Stimulated activated CD8-positive, alpha-beta memory T cell treated with anti-CD3 and anti-CD28 coated beads, Interleukin-15, amount 100 ng/mL, for 1 hour (primary cell): ENCODE measurements around the gene TMEFF2.

ENCODE experiments used
- DNase-seq: peaks from one replicate; pipeline ENCODE4 v3.0.0-alpha.2; 2020; ENCODE audit warnings: low read depth

Gene TMEFF2, protein sequence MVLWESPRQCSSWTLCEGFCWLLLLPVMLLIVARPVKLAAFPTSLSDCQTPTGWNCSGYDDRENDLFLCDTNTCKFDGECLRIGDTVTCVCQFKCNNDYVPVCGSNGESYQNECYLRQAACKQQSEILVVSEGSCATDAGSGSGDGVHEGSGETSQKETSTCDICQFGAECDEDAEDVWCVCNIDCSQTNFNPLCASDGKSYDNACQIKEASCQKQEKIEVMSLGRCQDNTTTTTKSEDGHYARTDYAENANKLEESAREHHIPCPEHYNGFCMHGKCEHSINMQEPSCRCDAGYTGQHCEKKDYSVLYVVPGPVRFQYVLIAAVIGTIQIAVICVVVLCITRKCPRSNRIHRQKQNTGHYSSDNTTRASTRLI

DNA sequence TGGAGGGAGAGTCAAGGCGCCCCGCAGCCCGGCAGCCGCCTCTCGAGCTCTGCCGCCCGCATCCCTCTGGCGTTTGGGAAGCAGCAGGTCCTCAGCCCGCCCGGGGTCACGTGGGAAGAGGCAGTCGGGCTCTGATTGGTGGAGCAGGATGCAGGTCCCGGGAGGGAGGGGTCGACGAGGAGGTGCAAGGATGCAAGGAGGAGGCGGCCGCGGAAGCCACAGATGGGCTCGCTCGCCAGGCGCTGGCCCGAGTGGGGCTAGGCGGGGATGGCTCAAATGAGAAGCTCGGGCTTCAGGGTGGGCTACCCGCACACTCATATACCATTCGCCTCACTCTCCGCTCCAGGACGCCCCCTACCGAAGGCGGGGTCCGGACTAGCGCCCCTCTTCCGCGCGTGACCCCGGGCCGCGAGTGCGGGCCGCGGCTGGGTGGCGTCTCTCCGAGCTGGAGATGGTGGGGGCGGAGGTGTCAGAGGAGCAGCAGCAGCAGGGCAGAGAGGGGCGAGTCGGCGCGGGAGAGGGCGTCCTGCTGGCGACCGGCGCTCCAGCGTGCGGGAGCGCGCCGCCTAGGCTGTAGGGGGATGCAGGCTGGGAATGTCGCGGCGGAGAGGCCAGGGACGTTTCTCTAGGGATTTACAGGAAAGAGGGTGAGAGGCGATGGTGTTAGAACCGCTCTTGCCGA, at the start of gene TMEFF2:
TMEFF2 (minus strand) TSS at position 68 of the 682 bp plus-strand sequence. CDS start 409 bp downstream, outside the sequence.
- no peak for DNase-seq

GRCh38 chr2:192243488-192243887, 48.8 kb upstream of the TMEFF2 start:
- DNase-seq, result no peak

DNA sequence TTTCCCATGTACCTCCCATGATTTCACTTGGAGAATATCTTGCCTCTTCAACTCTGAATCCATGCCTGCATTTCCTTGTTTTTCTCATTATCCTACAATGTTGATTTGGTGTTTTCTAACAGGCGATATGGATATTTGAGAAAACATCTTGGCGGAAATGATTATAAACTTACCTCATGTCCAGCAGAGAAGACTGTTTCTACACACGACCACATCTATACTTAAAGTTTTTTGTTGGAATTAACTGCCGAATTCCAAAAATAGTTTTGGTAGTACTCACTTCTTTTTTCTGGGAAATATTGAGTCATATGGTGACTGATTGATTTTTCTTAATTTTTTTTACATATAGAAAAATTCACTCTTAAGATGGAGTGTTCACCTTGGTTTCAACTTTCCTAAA, 41.4 kb upstream of the TMEFF2 start:
- DNase-seq, result no peak

DNA sequence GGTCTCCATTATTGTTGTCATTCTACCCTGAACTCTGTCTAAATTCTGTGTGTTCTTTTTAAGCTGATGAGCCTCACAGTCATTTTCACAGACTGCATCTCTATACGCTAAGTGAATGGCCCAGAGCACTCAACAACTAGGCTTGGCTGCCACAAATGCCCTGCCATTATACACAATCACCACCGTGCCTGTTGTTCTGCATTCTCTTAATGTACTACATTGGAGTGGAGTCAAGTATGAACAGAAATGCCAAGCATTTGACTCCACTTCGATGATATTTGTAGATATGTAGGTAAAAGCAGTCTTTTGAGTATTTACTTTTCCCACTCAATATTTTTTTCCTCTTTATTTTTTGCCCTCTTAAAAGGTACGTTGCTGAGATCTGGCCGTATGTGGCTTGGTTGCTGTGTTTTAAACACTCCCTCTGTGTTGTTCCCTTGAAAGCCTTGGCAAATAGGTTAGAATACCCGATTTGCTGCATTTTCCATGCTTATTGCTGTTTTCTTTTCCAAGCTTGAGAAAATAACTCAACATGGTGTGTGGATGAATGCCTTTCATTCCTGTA, 36.2 kb upstream of the TMEFF2 start:
- no peak for DNase-seq

- DNase-seq, result no peak
These were observed 34.0 kb upstream of the TMEFF2 start for GRCh38 chr2:192228685-192229084.

DNA sequence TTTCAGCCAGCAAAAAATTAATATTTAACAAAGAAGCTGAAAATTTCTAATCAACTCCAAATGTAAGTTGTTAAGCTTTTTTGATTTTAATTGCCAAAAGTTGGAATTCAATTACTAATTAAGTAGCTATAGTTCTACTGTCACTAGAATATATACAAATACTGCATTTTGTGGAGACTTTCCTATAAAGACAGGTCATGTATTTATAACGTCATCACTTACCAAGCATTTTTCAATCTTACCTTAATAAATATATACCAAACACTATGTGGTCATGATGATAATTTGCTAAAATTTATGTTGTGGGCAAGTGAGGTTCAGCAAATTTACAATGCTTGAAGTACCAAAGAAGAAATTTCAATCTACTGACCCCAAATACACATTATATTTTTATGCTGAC, 24.2 kb upstream of the TMEFF2 start:
- no peak for DNase-seq

GRCh38 chr2:192218377-192218776, 23.6 kb upstream of the TMEFF2 start:
- DNase-seq, result no peak

GRCh38 chr2:192216336-192216735, 21.6 kb upstream of the TMEFF2 start:
- DNase-seq, result no peak

DNA sequence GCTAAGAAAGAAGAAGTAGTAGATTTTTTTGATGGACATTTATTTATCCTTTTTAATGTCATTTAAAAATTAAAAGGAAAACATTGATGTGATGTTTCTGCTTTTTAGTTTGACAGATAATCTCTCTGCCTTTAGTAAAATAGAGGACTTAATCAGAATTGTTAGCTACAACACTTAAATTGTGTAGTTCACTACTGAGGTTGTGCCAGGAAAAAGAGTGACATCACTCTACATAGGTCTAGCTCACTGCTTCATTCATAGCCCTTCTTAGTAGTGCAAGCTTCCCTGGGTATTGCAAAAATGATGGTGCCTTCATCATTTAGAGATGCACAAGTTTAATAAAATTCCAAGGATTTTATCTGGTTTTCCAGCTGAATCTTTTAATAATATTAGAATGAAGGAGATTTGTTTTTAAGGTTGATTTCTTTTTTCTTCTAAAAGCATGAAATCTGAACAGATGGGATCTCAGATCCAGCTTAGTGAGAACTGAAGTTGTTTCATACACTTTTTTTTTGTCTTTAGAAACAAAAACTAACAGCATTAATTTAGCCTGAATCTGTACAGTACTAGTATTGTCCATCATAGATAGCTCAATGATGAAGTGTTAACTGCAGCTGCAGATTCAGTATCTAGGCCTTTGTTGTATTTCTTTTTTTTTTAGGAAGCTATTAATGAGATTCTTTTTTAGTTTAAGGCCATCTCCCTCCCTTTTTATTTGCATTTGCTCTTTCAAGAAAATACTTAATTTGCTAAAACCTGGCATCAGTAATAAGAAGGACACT, 20.6 kb upstream of the TMEFF2 start:
- no peak for DNase-seq

DNA sequence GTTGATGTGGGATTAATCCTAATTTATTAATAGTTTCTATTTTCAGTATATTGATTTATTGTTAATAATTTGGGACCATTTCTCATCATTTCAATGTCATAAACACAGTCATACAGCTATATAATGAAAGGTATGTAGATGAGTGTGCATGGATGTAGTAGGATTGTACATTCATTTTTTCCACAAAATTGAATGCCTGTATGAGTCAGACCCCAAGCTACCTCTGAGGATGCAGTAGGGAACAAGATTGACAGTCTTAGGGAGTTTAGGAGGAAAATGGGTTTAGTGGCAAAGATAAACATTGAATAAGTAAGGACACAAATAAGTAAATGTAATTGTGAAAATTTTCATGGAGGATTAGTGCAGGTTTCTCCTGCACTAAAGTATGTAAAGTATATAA, 14.1 kb upstream of the TMEFF2 start:
- no peak for DNase-seq

GRCh38 chr2:192206399-192206798, 11.7 kb upstream of the TMEFF2 start:
- DNase-seq, result no peak

DNA sequence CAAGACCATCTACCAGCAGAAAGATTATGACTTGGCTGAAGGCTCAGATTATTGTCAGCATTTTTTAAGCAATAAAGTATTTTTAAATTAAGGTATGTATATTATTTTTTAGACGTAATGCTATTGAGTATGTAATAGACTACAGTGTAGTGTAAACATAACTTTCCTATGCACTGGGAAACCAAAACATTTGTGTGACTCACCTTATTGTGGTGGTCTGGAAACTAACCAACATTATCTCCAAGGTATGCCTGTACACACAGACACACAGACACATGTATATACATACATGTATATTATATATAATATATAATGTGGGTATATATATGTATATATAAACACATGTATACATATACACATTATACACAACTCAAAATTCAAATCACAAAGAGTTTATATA, 9.1 kb upstream of the TMEFF2 start:
- no peak for DNase-seq

DNA sequence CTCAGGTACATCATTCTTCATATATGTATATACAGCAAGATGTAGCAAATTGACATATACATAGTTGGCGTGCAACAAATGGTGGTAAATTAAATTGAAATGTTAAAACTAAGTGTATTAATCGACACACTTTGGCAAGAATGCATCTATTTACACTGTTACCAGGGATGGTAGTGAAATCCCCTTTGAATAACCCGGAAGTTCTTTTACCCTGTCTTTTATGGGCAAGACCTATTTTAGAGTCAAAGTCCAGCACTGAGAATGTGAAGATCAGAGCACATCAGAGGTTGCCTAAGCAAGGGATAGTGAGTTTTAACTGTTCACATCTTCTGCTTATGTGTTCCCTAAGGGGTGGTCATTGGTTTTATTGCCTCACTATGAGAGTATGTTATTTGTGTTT, 7.6 kb upstream of the TMEFF2 start:
- no peak for DNase-seq

DNA sequence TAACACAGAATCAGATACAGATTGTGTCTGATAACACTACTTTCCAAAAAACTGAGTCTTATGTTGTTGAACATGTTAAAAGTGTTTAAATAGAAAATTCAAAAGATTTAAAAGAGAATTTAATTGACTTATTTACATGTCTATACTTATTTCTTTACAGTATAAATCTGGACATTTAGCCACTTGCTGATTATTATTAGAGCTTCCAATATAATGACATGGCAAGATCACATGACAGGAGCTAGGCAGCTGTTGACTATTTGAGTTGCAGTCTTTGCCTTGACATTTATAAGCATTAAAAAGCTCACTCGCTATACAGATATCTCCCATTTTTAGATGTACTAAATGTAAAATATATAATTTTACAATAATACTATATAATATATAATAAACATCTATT, 6.4 kb upstream of the TMEFF2 start:
- DNase-seq, result no peak

DNA sequence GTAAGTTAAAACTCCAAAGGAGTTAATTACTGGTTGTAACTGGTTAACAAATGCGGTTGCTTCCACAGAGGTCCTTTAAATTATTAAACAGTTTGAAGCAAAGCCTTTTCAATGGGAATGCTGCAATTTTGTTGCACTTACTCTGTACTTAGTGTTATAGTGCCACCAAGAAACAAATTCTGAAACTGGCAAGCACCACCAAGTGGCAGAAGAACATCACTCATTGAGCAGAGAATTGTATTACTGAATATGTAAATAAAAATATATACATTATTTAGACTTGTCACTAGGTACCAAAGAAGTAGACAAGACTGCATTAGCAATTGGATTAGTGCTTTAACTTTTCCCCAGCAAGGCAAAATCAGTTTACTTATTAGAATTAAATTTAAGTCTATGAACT, 2.6 kb upstream of the TMEFF2 start:
- DNase-seq, result no peak

GRCh38 chr2:192196421-192197194, 1.9 kb upstream of the TMEFF2 start:
- DNase-seq, result no peak

GRCh38 chr2:192195548-192196418, 1.1 kb upstream of the TMEFF2 start:
- no peak for DNase-seq

DNA sequence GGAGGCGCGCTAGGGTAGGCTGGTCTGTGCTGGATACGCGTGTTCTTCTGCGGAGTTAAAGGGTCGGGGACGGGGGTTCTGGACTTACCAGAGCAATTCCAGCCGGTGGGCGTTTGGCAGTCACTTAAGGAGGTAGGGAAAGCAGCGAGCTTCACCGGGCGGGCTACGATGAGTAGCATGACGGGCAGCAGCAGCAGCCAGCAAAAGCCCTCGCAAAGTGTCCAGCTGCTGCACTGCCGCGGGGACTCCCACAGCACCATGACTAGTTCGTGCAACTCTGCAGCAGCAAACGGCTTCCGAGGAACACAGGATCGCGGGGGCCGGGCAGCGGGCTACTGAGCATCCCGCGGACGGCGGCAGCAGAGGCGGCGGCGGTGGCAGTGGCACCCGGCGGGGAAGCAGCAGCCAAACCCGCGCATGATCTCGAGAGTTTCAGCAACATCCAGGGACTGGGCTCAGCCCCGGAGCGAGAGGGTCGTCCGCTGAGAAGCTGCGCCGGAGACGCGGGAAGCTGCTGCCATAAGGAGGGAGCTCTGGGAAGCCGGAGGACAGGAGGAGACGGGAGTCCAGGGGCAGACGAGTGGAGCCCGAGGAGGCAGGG, 368 bp downstream of the TMEFF2 start:
- DNase-seq, result no peak

DNA sequence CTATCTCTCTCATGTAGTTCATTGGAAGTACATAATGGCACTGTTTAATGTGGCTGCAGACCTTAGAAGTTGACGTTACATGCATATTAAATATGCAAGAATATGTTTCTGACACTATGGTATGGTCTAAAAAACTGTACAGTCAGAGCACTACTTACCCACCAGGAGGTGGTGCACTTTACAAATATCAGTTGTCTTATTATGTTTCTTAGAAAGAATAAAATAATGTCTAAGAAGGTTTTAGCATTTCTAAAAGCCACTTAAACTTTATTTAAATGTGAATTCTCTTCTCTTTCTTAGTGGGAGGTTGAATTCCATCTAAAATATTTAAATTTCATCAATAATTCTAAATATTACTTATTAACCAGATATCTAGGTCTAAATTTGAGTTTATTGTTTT, 4.3 kb downstream of the TMEFF2 start:
- DNase-seq, result no peak

DNA sequence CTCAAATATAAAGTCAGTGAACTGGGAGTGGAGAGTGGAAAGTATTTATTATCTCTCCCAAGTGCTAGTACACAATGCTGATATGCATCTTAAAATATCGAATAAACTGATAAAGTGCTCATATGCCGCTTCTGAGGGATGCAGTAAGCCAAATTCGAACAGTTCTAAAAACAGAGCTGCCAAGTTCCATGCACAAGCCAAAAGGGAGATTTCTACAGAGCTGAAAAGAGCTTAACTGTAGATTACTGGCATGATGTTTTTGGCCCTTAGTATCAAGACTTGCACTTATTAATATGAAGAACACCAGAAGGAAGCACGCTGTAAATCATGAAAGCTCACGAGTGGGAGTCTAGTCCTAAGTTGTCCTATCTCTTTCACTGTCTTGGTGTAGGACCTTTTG, 7.9 kb downstream of the TMEFF2 start:
- DNase-seq, result no peak
